HG03097 (cell line): Measurements from ENCODE around the gene SLC6A16.
"Not testable (repeated sequence)": the region's sequence is repeated elsewhere in the genome, so short reads cannot be mapped to it uniquely, and the experiment has no call there.

Source experiments
- ATAC-seq: cut with Tn5 transposase; IDR thresholded peaks from one replicate; pipeline ENCODE4 v1.9.1; 2021; ENCODE audit not compliant: unreplicated experiment, low FRiP score

Gene SLC6A16

DNA sequence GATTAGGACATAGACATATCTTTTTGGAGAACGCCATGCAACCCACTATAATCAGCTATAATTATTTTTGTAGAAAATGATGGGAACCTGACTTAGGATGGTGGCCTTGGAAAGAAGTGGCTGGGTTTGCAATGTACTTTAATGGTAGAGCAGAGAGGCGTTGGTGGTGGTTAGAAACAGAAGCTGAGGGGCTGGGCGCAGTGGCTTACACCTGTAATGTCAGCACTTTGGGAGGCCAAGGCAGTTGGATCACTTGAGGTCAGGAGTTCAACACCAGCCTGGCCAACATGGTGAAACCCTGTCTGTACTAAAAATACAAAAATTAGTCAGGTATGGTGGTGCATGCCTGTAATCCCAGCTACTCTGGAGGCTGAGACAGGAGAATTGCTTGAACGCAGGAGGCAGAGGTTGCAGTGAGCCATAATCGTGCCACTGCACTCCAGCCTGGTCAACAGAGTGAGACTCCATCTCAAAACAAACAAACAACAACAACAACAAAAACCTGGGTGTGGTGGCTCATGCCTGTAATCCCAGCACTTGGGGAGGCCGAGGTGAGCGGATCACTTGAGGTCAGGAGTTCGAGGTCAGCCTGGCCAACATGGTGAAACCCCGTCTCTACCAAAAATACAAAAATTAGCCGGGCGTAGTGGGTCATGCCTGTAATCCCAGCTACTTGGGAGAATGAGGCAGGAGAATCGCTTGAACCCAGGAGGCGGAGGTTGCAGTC, 7.9 kb upstream of the SLC6A16 start:
- not testable (repeated sequence) for ATAC-seq

GRCh38 chr19:49331616-49332055, 6.6 kb upstream of the SLC6A16 start:
- peak; percentile 41 for ATAC-seq

DNA sequence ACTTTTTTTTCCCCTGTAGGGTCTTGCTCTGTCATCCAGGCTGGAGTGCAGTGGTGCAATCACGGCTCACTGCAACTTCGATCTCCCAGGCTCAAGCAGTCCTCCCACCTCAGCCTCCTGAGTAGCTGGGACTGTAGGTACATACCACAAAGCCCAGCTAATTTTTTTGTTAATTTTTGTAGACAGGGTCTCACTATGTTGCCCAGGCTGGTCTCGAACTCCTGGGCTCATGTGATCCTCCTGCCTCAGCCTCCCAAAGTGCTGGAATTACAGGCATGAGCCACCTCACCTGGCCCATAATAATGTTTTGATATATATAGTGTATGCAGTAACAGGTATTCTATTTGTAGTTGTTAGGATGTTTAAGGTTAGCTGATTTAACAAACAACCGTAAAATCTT, 6.2 kb upstream of the SLC6A16 start:
- ATAC-seq: not testable (repeated sequence)

DNA sequence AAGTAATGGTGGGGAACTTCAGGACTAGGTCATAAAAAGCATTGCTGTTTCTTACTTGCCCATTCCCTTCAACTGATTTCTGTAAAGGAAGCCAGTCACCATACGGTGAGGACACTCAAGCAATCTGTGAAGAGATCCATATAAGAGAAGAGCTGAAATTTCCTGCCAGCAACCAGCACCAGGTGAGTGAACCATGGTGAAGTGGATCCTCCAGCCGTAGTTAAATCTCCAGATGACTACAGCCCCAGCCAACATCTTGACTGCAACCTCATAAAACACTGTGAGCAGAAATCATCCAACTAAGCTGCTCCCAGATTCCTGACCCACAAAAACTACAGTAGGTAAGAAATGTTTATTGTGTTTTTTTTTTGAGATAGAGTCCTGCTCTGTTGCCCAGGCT, 3.8 kb upstream of the SLC6A16 start:
- ATAC-seq: no peak

DNA sequence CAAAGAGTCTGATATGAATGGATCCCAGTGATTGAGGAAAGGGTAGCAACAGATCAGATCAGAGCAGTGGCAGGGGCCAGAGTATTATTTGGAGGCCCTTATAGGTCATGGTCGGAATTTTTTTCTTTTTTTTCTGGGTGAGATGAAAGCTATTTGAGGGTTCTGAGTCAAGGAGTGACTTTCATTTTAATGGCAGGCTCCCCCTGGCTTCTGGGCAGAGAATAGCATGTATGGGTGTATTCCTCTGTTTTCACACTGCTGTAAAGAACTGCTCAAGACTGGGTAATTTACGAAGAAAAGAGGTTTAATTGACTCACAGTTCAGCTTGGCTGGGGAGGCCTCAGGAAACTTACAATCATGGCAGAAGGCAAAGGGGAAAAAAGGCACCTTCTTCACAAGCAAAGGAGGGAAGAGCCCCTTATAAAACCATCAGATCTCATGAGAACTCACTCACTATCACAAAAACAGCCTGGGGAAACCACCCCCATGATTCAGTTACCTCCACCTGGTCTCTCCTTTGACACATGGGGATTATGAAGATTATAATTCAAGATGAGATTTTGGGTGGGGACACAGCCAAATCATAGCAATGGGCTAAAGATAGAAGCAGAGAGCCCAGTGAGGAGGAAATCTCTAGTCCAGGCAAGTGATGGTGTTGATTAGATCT, 3.0 kb upstream of the SLC6A16 start:
- no peak for ATAC-seq

DNA sequence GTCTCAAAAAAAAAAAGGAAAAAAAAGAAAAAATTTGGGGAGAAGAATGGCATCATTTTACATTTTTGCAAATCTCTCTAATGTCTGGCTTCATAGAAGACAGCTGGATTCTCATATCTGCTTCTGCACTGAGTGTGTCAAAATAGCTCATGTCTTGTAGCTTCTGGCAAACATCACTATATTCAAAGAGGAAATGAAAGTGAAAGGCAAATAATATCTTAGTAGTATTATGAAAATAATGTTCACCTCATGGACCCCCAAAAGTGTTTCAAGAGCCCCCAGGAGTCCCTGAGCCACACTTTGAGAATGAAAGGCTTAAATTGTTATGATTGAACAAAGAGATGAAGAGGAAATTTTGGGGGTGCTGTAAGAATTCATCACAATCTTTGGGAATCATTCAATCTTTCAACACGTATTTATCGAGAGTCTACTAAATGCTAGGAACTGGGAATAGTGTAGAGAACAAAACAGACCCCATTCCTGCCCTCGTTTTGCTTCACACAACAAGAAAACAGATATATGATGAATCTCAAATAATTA, 1.2 kb upstream of the SLC6A16 start:
- no peak for ATAC-seq

DNA sequence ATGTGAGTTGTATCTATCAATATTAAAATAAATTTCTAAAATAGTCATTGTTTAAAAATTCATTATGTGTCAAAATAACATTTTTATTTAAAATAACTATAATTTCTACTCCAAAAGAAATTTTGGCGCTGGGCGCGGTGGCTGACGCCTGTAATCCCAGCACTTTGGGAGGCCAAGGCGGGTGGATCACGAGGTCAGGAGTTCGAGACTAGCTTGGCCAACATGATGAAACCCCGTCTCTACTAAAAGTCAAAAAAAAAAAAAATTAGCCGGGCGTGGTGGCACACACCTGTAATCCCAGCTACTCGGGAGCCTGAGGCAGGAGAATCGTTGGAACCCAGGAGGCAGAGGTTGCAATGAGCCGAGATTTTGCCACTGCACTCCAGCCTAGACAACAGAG, 765 bp upstream of the SLC6A16 start:
- not testable (repeated sequence) for ATAC-seq

DNA sequence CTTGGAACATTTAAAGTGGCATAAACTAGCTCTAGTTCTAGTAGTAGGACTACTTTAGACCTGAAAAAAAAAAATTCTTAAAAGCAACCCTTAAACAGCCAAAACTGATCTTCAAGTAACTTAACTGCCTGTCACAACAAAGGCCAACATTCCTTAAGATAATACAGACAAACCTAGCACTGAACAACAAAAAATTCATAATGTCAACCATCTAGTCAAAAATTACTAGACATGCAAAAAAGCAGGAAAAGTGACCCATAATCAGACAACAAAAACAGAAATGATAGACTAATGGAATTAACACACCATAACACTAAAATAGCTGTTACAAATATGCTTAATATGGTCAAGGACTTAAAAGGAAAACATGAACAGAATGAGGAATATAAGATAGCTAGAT, 6.7 kb downstream of the SLC6A16 start:
- ATAC-seq: no peak

GRCh38 chr19:49316284-49316683, 8.7 kb downstream of the SLC6A16 start:
- no peak for ATAC-seq

DNA sequence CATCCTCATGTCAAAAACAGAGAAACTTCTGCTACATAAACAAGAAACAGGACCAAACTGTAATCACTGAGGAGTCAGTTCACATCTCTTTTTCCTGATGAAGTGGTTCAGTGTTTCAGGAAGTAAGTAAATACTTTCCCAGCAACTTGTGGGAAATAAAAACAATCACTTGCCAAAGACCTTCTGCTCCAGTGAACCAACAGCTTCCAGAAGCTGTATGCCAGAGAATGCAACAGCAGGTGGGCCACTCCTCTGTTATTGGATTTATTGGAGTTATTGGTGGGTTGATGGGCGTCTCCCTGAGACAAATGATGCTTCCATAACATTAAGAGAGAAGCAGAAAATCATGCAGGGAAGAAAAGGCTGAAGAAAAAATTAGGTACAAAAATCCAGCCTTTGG, 9.9 kb downstream of the SLC6A16 start:
- no peak for ATAC-seq

DNA sequence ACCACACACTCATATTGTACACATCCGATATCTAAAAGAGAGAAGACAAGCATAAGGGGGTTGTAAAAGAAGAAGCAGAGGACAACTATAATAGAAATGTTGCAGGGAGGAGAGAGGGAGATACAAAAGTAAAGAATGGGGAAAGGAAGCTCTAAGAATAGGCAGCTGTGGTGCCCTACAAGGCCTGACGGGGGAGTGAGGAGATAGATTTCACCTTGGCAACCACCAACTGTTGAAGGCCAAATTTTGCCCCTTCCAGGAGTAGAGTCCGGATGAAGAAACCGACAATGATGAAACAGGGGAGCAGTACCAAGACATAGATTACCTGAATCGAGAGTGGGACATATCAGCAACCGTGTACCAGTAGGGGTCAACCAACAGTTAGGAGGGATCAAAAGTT, 15.9 kb downstream of the SLC6A16 start:
- ATAC-seq: no peak

DNA sequence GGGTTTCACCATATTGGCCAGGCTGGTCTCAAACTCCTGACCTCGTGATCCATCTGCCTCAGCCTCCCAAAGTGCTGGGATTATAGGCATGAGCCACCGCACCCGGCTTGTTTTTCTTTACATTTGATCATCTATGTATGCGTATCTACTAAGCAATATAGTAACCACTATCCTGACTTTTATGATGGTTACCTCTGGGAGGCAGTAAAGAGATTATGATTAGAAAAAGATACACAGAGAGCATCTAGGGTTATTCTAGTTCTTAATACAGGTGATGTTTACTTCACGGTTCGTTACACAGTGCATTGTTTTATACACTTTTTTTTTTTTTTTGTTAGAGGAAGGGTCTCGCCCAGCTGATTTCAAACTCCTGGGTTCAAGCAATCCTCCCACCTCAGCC, 18.3 kb downstream of the SLC6A16 start:
- not testable (repeated sequence) for ATAC-seq

DNA sequence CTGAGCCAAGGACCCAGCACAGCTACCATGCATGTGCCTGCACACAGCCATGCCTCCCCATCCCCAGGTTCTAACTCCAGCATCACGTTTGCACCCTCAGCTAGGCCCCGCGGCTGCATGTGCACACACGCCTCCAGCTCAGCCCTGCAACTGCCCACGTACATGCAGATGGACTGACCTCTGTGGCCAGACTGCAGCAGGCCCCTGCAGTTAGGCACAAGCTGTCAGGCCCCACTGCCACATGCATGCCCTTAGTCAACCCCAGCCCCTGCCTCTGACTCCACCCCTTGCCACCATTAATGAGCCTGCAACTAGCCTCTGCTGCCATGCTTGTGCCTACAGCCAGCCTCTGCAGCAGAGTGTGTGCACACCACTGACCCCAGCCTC, 23.1 kb downstream of the SLC6A16 start:
- ATAC-seq: no peak

- ATAC-seq: peak; percentile 56
Observed at GRCh38 chr19:49301165-49301865, 23.7 kb downstream of the SLC6A16 start.

- ATAC-seq: not testable (repeated sequence)
Observed at GRCh38 chr19:49298653-49299052, 26.3 kb downstream of the SLC6A16 start.

GRCh38 chr19:49297403-49297802, 27.6 kb downstream of the SLC6A16 start:
- ATAC-seq: no peak

GRCh38 chr19:49295208-49295880, 29.6 kb downstream of the SLC6A16 start:
- no peak for ATAC-seq

DNA sequence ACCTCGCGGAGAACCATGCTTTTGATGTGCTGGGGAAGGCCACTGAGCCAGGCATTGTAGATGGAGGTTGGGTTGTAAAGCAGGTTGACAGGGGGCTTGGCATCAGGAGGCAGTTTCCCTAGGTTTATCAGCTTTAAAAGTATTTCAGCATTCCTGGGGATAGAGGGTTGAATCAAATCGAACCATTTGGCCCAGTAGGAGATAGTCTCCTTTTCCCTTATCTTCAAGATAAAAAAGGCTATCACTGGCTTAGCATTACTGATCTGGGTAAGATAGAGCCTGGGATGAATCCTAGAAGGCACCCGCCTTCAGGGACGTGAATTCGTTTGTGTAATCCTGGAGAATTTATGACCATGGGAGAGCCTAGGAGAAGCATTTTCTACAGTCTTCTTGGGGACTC, 30.6 kb downstream of the SLC6A16 start:
- ATAC-seq: no peak

DNA sequence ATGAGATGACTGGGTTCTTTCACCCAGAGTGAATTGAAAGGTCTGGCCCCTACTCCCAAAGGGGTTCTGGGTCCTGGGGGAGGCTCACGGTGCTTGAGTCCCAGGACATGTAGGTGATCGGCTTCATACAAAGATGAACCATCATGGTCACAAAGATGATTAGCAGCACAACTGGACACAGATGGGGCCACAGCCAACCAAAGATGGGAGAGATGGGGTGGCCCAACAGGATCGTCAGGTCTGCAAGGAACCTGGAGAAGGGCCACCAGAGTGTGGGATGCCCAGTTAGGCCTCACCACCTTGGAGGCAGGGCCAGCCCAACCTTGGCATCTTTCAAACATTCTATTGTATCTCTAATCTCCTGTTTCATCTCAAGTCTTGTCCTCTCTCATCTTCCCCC, 34.5 kb downstream of the SLC6A16 start:
- no peak for ATAC-seq

DNA sequence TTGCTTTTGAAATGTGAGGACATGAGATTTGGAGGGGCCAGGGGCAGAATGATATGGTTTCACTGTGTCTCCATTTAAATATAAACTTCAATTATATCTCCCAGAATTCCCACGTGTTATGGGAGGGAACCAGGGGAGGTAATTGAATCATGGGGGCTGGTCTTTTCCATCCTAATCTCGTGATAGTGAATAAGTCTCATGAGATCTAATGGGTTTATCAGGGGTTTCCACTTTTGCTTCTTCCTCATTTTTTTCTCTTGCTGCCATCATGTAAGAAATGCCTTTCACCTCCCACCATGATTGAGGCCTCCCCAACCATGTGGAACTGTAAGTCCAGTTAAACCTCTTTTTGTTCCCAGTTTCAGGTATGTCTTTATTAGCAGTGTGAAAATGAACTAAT, 35.7 kb downstream of the SLC6A16 start:
- not testable (repeated sequence) for ATAC-seq

- ATAC-seq: not testable (repeated sequence)
Observed at GRCh38 chr19:49288205-49288604, 36.8 kb downstream of the SLC6A16 start.
